Measurements from ENCODE around the gene BBS2. TPM values are rescaled to one million over a fixed set of nuclear protein-coding genes. Genes with fewer than 3 reads are reported as not detected.

Gene BBS2
- total and polyA plus RNA-seq, 2 experiments from 2014 or later, result 31.5 to 39.0 TPM

DNA sequence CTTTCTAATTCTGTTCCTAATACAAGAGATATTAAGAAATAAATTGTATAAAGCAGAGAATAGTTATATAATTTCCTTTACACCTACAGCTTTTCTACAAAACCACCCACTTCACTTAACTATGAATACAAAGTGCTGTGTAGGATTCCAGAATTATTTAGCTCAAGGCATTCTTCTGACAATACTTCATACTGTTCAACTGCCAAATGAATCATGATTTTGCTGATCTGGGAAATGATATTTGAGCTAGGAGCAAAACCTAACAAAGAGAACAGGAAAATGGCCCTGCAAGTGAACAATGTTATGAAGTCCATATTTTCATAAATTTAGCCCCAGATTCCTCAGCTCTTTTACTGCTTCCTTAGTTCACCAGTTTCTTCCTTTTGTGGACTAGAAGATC lies 12.9 kb downstream of the BBS2 start:
- Histone ChIP-seq H3K9me3 (ENCODE audit: low read depth) (no peaks in the 10 kb centered on the region), H3K79me2 (no peaks in the 10 kb centered on the region), H3K27ac (no peak overlapping the region), H3K4me1 (ENCODE audit: insufficient read depth) (no peaks in the 10 kb centered on the region), H2AFZ (no peak overlapping the region), H3K27me3 (no peaks in the 10 kb centered on the region), H4K20me1 (ENCODE audit: insufficient read depth, poor library complexity, severe bottlenecking) (no peaks in the 10 kb centered on the region), H3K4me3 (no peak overlapping the region), H3K9me2 (replicated peaks; ENCODE audit: insufficient read depth) (no peaks in the 10 kb centered on the region), H3K4me2 (no peak overlapping the region), H3K36me3 (replicated peaks; ENCODE audit: insufficient read depth, low read depth) (no peaks in the 10 kb centered on the region)
- no peak for DNase-seq (ENCODE audit: low spot score)
- TF ChIP-seq EZH2phosphoT487 (IDR thresholded peaks at IDR 0.05; ENCODE audit: low read depth, severe bottlenecking, unreplicated experiment) (no peak), EZH2 (IDR thresholded peaks at IDR 0.05; ENCODE audit: borderline replicate concordance) (no peak), CTCF (IDR thresholded peaks at IDR 0.05; ENCODE audit: poor library complexity) (no peak)

GRCh38 chr16:56505181-56505580 lies 14.6 kb downstream of the BBS2 start:
- H4K20me1 ChIP-seq (ENCODE audit: insufficient read depth, poor library complexity, severe bottlenecking), result no peaks in the 10 kb centered on the region
- H3K4me3 ChIP-seq, result no peak overlapping the region
- TF ChIP-seq EZH2 (IDR thresholded peaks at IDR 0.05; ENCODE audit: borderline replicate concordance) (no peak), EZH2phosphoT487 (IDR thresholded peaks at IDR 0.05; ENCODE audit: low read depth, severe bottlenecking, unreplicated experiment) (no peak), CTCF (IDR thresholded peaks at IDR 0.05; ENCODE audit: poor library complexity) (no peak)
- no peaks in the 10 kb centered on the region for H3K4me1 ChIP-seq (ENCODE audit: insufficient read depth)
- no peaks in the 10 kb centered on the region for H3K9me2 ChIP-seq (replicated peaks; ENCODE audit: insufficient read depth)
- 74% methylated on average over 3 of the region's 3 CpGs for WGBS (ENCODE audit: low lambda C conversion rate, missing lambda C conversion rate)
- H3K4me2 ChIP-seq, result no peak overlapping the region
- H3K9me3 ChIP-seq (ENCODE audit: low read depth), result no peaks in the 10 kb centered on the region
- no peaks in the 10 kb centered on the region for H3K27me3 ChIP-seq
- DNase-seq (ENCODE audit: low spot score), result no peak
- H3K79me2 ChIP-seq, result no peaks in the 10 kb centered on the region
- no peak overlapping the region for H2AFZ ChIP-seq
- H3K36me3 ChIP-seq (replicated peaks; ENCODE audit: insufficient read depth, low read depth), result no peaks in the 10 kb centered on the region
- no peak overlapping the region for H3K27ac ChIP-seq

GRCh38 chr16:56493815-56494214 lies 26.0 kb downstream of the BBS2 start:
- H3K4me3 ChIP-seq, result no peak overlapping the region
- no peaks in the 10 kb centered on the region for H3K27me3 ChIP-seq
- H3K4me1 ChIP-seq (ENCODE audit: insufficient read depth), result no peaks in the 10 kb centered on the region
- H2AFZ ChIP-seq, result no peak overlapping the region
- no peaks in the 10 kb centered on the region for H3K36me3 ChIP-seq (replicated peaks; ENCODE audit: insufficient read depth, low read depth)
- WGBS (ENCODE audit: low lambda C conversion rate, missing lambda C conversion rate), result 100% methylated on average over 1 of the region's 1 CpG
- no peaks in the 10 kb centered on the region for H4K20me1 ChIP-seq (ENCODE audit: insufficient read depth, poor library complexity, severe bottlenecking)
- no peak overlapping the region for H3K27ac ChIP-seq
- no peaks in the 10 kb centered on the region for H3K9me3 ChIP-seq (ENCODE audit: low read depth)
- TF ChIP-seq CTCF (IDR thresholded peaks at IDR 0.05; ENCODE audit: poor library complexity) (no peak), EZH2phosphoT487 (IDR thresholded peaks at IDR 0.05; ENCODE audit: low read depth, severe bottlenecking, unreplicated experiment) (no peak), EZH2 (IDR thresholded peaks at IDR 0.05; ENCODE audit: borderline replicate concordance) (no peak)
- no peaks in the 10 kb centered on the region for H3K9me2 ChIP-seq (replicated peaks; ENCODE audit: insufficient read depth)
- DNase-seq (ENCODE audit: low spot score), result no peak
- no peak overlapping the region for H3K4me2 ChIP-seq
- no peaks in the 10 kb centered on the region for H3K79me2 ChIP-seq

- Histone ChIP-seq H3K4me1 (ENCODE audit: insufficient read depth) (no peaks in the 10 kb centered on the region), H3K9me2 (replicated peaks; ENCODE audit: insufficient read depth) (no peaks in the 10 kb centered on the region), H3K36me3 (replicated peaks; ENCODE audit: insufficient read depth, low read depth) (no peaks in the 10 kb centered on the region), H3K27ac (no peak overlapping the region), H3K9me3 (ENCODE audit: low read depth) (no peaks in the 10 kb centered on the region), H4K20me1 (ENCODE audit: insufficient read depth, poor library complexity, severe bottlenecking) (no peaks in the 10 kb centered on the region), H3K79me2 (no peaks in the 10 kb centered on the region), H3K4me2 (no peak overlapping the region), H3K27me3 (no peaks in the 10 kb centered on the region), H2AFZ (no peak overlapping the region), H3K4me3 (no peak overlapping the region)
- TF ChIP-seq EZH2 (IDR thresholded peaks at IDR 0.05; ENCODE audit: borderline replicate concordance), result no peak
- no peak for TF ChIP-seq EZH2phosphoT487 (IDR thresholded peaks at IDR 0.05; ENCODE audit: low read depth, severe bottlenecking, unreplicated experiment)
- no peak for TF ChIP-seq CTCF (IDR thresholded peaks at IDR 0.05; ENCODE audit: poor library complexity)
- 81% methylated on average over 2 of the region's 2 CpGs for WGBS (ENCODE audit: low lambda C conversion rate, missing lambda C conversion rate)
- DNase-seq (ENCODE audit: low spot score), result no peak
These were observed 26.7 kb downstream of the BBS2 start for GRCh38 chr16:56493126-56493525.

All from hepatocyte (in vitro differentiated cells).